Vagina (tissue), 2 donors: Measurements from ENCODE around the gene DMTF1.

Source experiments
- POLR2A ChIP-seq, 2 donors: fragments of 450-650 bp; IDR thresholded peaks; one replicate each; pipeline ENCODE4 v1.6.1; 2017; ENCODE audit warnings: antibody characterized with exemption in 2 of 2, mild to moderate bottlenecking in 2 of 2, moderate library complexity in 2 of 2
- POLR2AphosphoS5 ChIP-seq, 2 donors: sonication (generic); formaldehyde crosslinking; IDR thresholded peaks; one replicate each; pipeline ENCODE4 v1.9.0; 2017; ENCODE audit warnings: antibody characterized with exemption in 2 of 2, mild to moderate bottlenecking in 2 of 2, low read depth in 1 of 2; ENCODE audit not compliant: insufficient read depth in 1 of 2

DNA sequence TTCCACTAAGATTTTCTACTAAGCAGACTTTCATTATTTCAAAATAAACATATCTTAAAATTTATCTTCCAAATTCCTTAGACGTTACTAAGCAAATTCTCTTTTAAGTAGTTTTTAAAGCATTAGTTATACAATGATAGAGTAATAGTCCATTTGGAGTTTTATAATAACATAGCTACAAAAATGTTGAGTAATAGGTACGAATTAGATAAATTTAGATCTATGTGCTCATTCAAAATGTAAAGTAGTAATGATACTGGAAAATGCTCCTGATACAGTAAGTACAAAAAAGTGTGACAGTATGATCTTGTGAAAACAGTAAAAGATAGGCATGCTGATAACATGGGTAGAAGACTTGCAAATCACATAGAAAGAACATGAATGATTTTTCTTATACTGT is 4.5 kb downstream of the DMTF1 start:
- TF ChIP-seq POLR2AphosphoS5 (IDR thresholded peaks at IDR 0.05; ENCODE audit: insufficient read depth in 1 of 2, low read depth in 1 of 2) = no peak
- TF ChIP-seq POLR2A (IDR thresholded peaks at IDR 0.05) = no peak
